ENCODE results near the gene SPAG9.

SPAG9 gene

GRCh38 chr17:50927287-50927686 lies 193.4 kb downstream of the SPAG9 start:
- ChIA-PET POLR2A (ENCODE audit: low non-redundant PET) (no interaction called here), CTCF (interaction anchor here (1.1 kb wide), 1 partner anchor 75 kb away, joined by 4 read pairs; no protein-coding TSS in a partner anchor)
- H3K27ac ChIP-seq = no peak overlapping the region
- TF ChIP-seq CTCF (conservative IDR thresholded peaks at IDR 0.05; ENCODE audit: low read depth) = no peak
- no peak for DNase-seq (ENCODE audit: low spot score)

DNA sequence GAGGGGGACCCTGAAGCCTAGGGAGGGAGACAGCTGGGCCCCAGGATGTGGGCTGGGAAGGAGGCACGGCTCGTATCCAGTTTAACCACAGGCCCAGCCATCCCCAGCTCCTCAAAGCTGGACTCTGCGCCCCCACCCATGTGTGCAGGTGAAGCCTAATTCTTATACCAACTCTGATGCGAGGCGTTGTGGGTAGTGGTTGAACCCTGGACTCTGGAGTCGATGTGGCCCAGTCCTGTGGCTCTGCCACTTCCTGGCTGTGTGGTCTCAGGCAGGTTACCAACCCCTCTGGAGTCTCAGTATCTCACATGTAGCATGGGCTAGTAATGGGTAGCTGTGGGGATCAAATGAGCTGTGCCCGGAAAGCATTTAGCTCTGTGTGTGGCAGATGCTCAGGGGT lies 194.1 kb downstream of the SPAG9 start:
- H3K27ac ChIP-seq = no peak overlapping the region
- DNase-seq (ENCODE audit: low spot score) = no peak
- TF ChIP-seq CTCF (conservative IDR thresholded peaks at IDR 0.05; ENCODE audit: low read depth) = no peak
- ChIA-PET CTCF (interaction anchor here (0.5 to 0.6 kb wide), 2 partner anchors 9 to 250 kb away, joined by 4 to 5 read pairs; no protein-coding TSS in a partner anchor), POLR2A (ENCODE audit: low non-redundant PET) (no interaction called here)

DNA sequence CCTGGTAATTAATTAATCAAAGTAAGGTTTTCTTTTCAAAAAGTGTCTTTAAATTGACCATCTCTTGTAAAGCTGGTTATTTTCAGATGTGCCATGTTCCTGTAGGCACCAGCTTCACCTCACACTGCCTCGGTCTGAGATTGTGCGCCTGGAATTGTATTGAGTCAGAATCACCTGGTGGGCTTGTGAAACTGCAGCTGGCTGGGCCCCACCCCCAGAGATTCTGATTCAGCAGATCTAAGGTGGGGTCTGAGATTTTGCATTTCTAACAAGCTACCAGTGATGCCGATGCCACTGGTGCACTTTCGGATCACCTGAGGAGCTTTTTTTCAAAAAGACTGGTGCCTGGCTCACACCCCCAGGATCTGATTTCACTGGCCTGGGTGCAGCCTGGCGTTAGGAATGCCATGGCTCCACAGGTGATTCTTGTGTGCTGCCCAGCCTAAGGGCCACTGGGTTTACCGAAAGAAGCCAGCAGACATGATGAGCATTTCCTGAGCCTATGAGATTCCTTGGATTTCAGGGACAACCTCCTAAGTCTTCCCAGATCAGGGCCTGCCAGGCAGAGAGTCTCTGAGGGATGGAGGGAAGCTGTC lies 195.3 kb downstream of the SPAG9 start:
- DNase-seq (ENCODE audit: low spot score) = no peak
- POLR2A ChIA-PET (ENCODE audit: low non-redundant PET) = no interaction called here
- CTCF ChIA-PET = no interaction called here
- peak overlapping the region; percentile 50 for H3K27ac ChIP-seq
- TF ChIP-seq CTCF (conservative IDR thresholded peaks at IDR 0.05; ENCODE audit: low read depth) = no peak

GRCh38 chr17:50924800-50925199 lies 195.9 kb downstream of the SPAG9 start:
- H3K27ac ChIP-seq = peak overlapping the region; percentile 50; the same call in 1 of the 2 replicates
- DNase-seq (ENCODE audit: low spot score) = no peak
- ChIA-PET POLR2A (ENCODE audit: low non-redundant PET) (no interaction called here), CTCF (no interaction called here)
- no peak for TF ChIP-seq CTCF (conservative IDR thresholded peaks at IDR 0.05; ENCODE audit: low read depth)

DNA sequence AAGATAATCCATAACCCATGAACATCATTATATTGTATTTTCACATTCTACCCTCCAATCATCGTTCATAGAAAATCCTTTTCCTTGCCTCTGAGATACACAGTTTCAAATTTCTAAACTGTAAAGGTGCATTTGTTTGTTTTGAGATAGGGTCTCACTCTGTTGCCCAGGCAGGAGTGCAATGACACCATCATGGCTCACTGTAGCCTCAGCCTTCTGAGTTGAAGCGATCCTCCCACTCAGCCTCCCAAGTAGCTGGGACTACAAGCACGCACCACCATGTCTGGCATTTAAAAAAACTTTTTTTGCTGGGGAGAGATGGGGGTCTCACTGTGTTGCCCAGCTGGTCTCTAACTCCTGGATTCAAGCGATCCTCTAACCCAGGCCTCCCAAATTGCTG lies 196.4 kb downstream of the SPAG9 start:
- H3K27ac ChIP-seq = no peak overlapping the region
- CTCF ChIA-PET = interaction anchor here (0.6 kb wide), 1 partner anchor 72 kb away, joined by 3 read pairs; no protein-coding TSS in a partner anchor
- POLR2A ChIA-PET (ENCODE audit: low non-redundant PET) = no interaction called here

DNA sequence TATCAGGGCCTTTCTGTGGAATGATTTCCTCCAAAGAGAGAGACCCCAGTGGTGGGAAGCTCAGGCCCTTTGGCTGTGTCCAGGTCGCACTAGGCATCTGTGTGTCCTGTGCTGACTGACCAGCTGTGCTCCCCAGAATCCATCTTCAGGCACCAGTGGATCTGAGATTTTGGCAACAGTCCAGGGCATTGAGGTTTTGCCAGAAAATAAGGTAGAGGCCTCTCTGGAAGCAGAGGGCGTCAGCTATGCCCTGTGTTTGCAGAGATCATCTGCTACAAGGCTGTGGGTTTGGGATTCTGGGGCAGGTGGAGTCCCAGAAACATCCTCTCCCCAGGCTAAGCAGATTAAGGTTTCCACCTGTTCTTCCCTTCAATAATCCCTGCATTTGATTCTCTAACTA lies 197.1 kb downstream of the SPAG9 start:
- peak overlapping the region; percentile 78 for H3K27ac ChIP-seq
- TF ChIP-seq CTCF (conservative IDR thresholded peaks at IDR 0.05; ENCODE audit: low read depth) = no peak
- ChIA-PET POLR2A (ENCODE audit: low non-redundant PET) (no interaction called here), CTCF (interaction anchor here (0.6 kb wide), 1 partner anchor 72 kb away, joined by 3 read pairs; no protein-coding TSS in a partner anchor)
- DNase-seq (ENCODE audit: low spot score) = no peak

More for the DNA sequence above, 196.4 kb downstream of the SPAG9 start:
- no peak for DNase-seq (ENCODE audit: low spot score)
- TF ChIP-seq CTCF (conservative IDR thresholded peaks at IDR 0.05; ENCODE audit: low read depth) = no peak

Data from RWPE1 (cell line).